ENCODE measurements around the gene NKIRAS2.

DNA sequence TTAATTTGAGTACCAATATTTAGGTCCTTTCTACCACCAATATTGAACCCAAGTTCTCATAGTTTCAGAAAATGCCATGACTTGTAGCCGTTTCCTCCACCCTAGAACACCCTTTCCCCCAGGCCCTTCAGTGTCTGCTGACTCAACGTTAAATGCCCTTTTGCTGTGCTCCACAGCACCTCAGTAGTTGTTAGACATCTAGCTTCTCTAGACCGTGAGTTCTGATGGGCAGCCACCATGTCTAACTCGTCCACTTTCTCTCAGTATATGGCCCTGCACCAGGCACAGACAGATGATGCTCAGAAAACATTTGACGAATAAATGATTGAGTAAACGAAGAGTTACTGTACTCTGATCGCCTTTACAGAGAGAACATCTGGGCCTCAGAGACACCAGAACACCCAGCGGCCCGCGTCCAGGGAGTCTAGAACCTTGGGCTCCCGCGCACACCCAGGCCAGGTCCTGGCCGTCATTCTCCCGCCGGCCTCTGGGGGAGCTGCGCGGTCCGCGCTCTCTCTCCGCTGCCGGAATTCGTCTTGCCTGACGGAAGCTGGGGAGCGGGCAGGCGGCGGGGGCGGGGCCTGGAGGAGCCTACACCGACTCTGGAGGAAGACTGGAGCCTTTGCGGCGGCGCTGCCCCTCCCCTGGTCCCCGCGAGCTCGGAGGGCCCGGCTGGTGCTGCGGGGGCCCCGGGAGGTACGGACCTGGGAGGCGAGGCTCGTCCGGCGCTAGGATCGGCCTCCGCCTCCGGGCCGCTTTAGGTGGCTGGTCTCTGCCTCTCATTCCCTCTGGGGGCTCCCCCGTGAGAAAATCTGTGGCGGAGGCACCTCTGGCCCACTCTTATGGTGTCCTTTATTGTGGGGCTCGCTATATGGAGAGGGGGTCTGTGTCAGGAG, at the start of gene NKIRAS2:
- TF ChIP-seq, protein P1, sequence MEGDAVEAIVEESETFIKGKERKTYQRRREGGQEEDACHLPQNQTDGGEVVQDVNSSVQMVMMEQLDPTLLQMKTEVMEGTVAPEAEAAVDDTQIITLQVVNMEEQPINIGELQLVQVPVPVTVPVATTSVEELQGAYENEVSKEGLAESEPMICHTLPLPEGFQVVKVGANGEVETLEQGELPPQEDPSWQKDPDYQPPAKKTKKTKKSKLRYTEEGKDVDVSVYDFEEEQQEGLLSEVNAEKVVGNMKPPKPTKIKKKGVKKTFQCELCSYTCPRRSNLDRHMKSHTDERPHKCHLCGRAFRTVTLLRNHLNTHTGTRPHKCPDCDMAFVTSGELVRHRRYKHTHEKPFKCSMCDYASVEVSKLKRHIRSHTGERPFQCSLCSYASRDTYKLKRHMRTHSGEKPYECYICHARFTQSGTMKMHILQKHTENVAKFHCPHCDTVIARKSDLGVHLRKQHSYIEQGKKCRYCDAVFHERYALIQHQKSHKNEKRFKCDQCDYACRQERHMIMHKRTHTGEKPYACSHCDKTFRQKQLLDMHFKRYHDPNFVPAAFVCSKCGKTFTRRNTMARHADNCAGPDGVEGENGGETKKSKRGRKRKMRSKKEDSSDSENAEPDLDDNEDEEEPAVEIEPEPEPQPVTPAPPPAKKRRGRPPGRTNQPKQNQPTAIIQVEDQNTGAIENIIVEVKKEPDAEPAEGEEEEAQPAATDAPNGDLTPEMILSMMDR (conservative IDR thresholded peaks at IDR 0.05 in 1 of 2, IDR thresholded peaks at IDR 0.05 in 1 of 2; ENCODE audit: low read depth in 1 of 2, low read length in 2 of 2), result peak; percentile 75 to 76
- TF ChIP-seq EZH2 (IDR thresholded peaks at IDR 0.05; ENCODE audit: low read length, missing control alignments), result no peak
